Astrocyte (in vitro differentiated cells and primary cell): Measurements from ENCODE around the gene JHY. TPM values are rescaled to one million over a fixed set of nuclear protein-coding genes. Genes with fewer than 3 reads are reported as not detected.
A peak's percentile ranks its signal among the peaks of the same experiment; 100 is the strongest.

ENCODE experiments used
- DNase-seq: peaks from one replicate; pipeline ENCODE4 v3.0.0-alpha.2; 2010; ENCODE audit warnings: low read depth
- FAIRE-seq: peaks from 2 replicates; lab custom pipeline; 2011; peaks lifted over from hg19 to GRCh38; lab: Jason Lieb, UNC
- H2AFZ ChIP-seq: 2 replicates; pipeline ENCODE4 v1.6.0; 2012; ENCODE audit warnings: low read depth, low read length, inconsistent platforms
- H3K27ac ChIP-seq: 2 replicates; pipeline ENCODE4 v1.5.1; 2011; ENCODE audit warnings: low read depth, low read length, inconsistent platforms
- H3K27me3 ChIP-seq: 2 replicates; pipeline ENCODE4 v1.6.0; 2011; ENCODE audit warnings: low read length, inconsistent platforms; ENCODE audit not compliant: insufficient read depth
- H3K36me3 ChIP-seq: 2 replicates; pipeline ENCODE4 v1.5.1; 2011; ENCODE audit warnings: low read length, inconsistent platforms; ENCODE audit not compliant: insufficient read depth
- H3K4me1 ChIP-seq: 2 replicates; pipeline ENCODE4 v1.5.1; 2011; ENCODE audit warnings: low read length, inconsistent platforms; ENCODE audit not compliant: insufficient read depth
- H3K4me2 ChIP-seq: 2 replicates; pipeline ENCODE4 v1.6.0; 2012; ENCODE audit warnings: low read length, inconsistent platforms
- H3K4me3 ChIP-seq: 2 replicates; pipeline ENCODE4 v1.5.1; 2011; ENCODE audit warnings: low read depth, mild to moderate bottlenecking, low read length, inconsistent platforms; ENCODE audit not compliant: insufficient read depth
- H3K79me2 ChIP-seq: 2 replicates; pipeline ENCODE4 v1.6.0; 2012; ENCODE audit warnings: mild to moderate bottlenecking, low read length, inconsistent platforms; ENCODE audit not compliant: insufficient read depth
- H3K9ac ChIP-seq: 2 replicates; pipeline ENCODE4 v1.6.0; 2012; ENCODE audit warnings: mild to moderate bottlenecking, low read length, inconsistent platforms
- H3K9me3 ChIP-seq: 2 replicates; pipeline ENCODE4 v1.5.1; 2012; ENCODE audit warnings: low read depth, mild to moderate bottlenecking, low read length, inconsistent platforms; ENCODE audit not compliant: insufficient read depth
- H4K20me1 ChIP-seq: 2 replicates; pipeline ENCODE4 v1.6.0; 2012; ENCODE audit warnings: low read length, inconsistent platforms; ENCODE audit not compliant: insufficient read depth
- H3K27ac Mint-ChIP-seq: one replicate; pipeline ENCODE4 v1.8.0; 2021; ENCODE audit warnings: mild to moderate bottlenecking, mixed read lengths; ENCODE audit not compliant: unreplicated experiment
- H3K27me3 Mint-ChIP-seq: one replicate; pipeline ENCODE4 v1.8.0; 2021; ENCODE audit warnings: low read depth, mixed read lengths; ENCODE audit not compliant: unreplicated experiment
- H3K36me3 Mint-ChIP-seq: one replicate; pipeline ENCODE4 v1.8.0; 2021; ENCODE audit warnings: low read depth, mixed read lengths; ENCODE audit not compliant: unreplicated experiment
- H3K4me1 Mint-ChIP-seq: one replicate; pipeline ENCODE4 v1.8.0; 2021; ENCODE audit warnings: low read depth, mixed read lengths; ENCODE audit not compliant: unreplicated experiment
- H3K4me3 Mint-ChIP-seq: one replicate; pipeline ENCODE4 v1.8.0; 2021; ENCODE audit warnings: mild to moderate bottlenecking, moderate library complexity, mixed read lengths; ENCODE audit not compliant: unreplicated experiment
- H3K9me3 Mint-ChIP-seq: one replicate; pipeline ENCODE4 v1.8.0; 2021; ENCODE audit warnings: mild to moderate bottlenecking, mixed read lengths; ENCODE audit not compliant: unreplicated experiment
- EZH2 ChIP-seq: IDR thresholded peaks from 2 replicates; pipeline ENCODE4 v1.6.1; 2012; ENCODE audit warnings: mild to moderate bottlenecking, low read length, inconsistent platforms; ENCODE audit not compliant: insufficient read depth
- total RNA-seq: library from RNA; stranded (reverse); gene quantifications from 2 replicates; pipeline ENCODE4 v1.2.1, GENCODE V29; 2021
- TF ChIP-seq, protein P1 (sequence below): IDR thresholded peaks from 2 replicates; pipeline ENCODE4 v1.5.1; 2011; ENCODE audit warnings: low read depth, mild to moderate bottlenecking, inconsistent platforms, low read length, moderate library complexity; ENCODE audit not compliant: insufficient read depth

JHY gene
- total RNA-seq, 1 donor from 2014 or later: 2.7 TPM

DNA sequence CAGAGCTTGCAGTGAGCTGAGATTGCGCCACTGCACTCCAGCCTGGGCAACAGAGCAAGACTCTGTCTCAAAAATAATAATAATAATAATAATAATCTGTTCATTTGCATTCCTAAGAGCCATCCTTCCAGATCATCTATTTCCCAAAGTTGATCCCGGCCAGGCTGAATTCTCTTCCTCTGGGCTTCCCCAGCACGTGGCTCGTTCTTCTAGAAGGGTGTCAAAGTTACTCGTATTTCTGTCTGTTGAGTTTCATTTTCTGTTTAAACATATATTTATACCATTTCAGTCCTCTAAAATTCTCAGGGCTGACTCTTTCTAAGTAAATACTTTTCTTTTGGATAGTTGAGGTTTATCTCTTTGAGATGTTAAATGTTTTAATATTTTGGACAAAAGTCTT is 4.8 kb upstream of the JHY start:
- no peaks in the 10 kb centered on the region for H3K9me3 ChIP-seq
- no peak overlapping the region for H3K27ac ChIP-seq
- H3K4me1 ChIP-seq: no peaks in the 10 kb centered on the region
- H3K27me3 ChIP-seq: peaks cover 2% of the 10 kb centered on the region
- Mint-ChIP-seq H3K36me3 (no peaks in the 10 kb centered on the region), H3K27ac (no peak overlapping the region), H3K9me3 (peaks cover 1% of the 10 kb centered on the region), H3K27me3 (peaks cover 9% of the 10 kb centered on the region), H3K4me1 (peaks cover 10% of the 10 kb centered on the region), H3K4me3 (no peak overlapping the region)
- FAIRE-seq (no peak), DNase-seq (no peak)
- no peak overlapping the region for H2AFZ ChIP-seq
- no peak overlapping the region for H3K4me2 ChIP-seq
- TF ChIP-seq EZH2: no peak
- TF ChIP-seq, protein P1, sequence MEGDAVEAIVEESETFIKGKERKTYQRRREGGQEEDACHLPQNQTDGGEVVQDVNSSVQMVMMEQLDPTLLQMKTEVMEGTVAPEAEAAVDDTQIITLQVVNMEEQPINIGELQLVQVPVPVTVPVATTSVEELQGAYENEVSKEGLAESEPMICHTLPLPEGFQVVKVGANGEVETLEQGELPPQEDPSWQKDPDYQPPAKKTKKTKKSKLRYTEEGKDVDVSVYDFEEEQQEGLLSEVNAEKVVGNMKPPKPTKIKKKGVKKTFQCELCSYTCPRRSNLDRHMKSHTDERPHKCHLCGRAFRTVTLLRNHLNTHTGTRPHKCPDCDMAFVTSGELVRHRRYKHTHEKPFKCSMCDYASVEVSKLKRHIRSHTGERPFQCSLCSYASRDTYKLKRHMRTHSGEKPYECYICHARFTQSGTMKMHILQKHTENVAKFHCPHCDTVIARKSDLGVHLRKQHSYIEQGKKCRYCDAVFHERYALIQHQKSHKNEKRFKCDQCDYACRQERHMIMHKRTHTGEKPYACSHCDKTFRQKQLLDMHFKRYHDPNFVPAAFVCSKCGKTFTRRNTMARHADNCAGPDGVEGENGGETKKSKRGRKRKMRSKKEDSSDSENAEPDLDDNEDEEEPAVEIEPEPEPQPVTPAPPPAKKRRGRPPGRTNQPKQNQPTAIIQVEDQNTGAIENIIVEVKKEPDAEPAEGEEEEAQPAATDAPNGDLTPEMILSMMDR: no peak
- H3K79me2 ChIP-seq: no peaks in the 10 kb centered on the region
- H3K4me3 ChIP-seq: no peak overlapping the region
- H3K36me3 ChIP-seq: no peaks in the 10 kb centered on the region
- no peaks in the 10 kb centered on the region for H4K20me1 ChIP-seq
- no peak overlapping the region for H3K9ac ChIP-seq

DNA sequence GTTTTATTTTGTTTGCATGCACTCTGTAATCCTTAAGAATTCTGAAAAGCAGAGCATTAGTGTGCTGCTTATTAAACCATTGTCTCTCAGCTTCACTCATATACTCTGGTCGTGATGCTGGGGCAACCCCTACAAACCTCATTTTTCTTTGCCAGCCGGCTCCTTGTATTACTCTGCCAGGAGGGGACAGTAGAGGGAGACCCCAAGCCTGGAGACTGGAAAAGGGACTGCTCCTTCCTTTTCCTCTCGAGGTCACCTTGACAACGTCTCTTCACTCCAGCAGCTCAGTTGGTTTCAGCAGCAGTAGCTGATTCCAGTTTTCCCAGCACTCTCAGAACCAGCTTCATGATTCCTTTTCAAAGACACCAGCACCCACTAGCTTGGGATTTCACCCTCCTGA is 2.8 kb upstream of the JHY start:
- Mint-ChIP-seq H3K36me3 (no peaks in the 10 kb centered on the region), H3K27ac (no peak overlapping the region), H3K9me3 (no peaks in the 10 kb centered on the region), H3K4me1 (peaks cover 10% of the 10 kb centered on the region), H3K4me3 (no peak overlapping the region), H3K27me3 (peaks cover 9% of the 10 kb centered on the region)
- Histone ChIP-seq H4K20me1 (no peaks in the 10 kb centered on the region), H3K4me2 (no peak overlapping the region), H3K9me3 (no peaks in the 10 kb centered on the region), H3K4me1 (peaks cover 10% of the 10 kb centered on the region), H3K79me2 (no peaks in the 10 kb centered on the region), H3K27ac (no peak overlapping the region), H3K36me3 (no peaks in the 10 kb centered on the region), H2AFZ (no peak overlapping the region), H3K9ac (no peak overlapping the region), H3K27me3 (peaks cover 2% of the 10 kb centered on the region), H3K4me3 (no peak overlapping the region)
- DNase-seq (no peak), FAIRE-seq (no peak)
- TF ChIP-seq EZH2: no peak
- TF ChIP-seq, protein P1: no peak

- H3K4me1 ChIP-seq: peaks cover 10% of the 10 kb centered on the region
- peak overlapping the region; percentile 70 for H3K4me3 ChIP-seq
- H3K9ac ChIP-seq: peak overlapping the region; percentile 78
- Mint-ChIP-seq H3K4me3 (peak overlapping the region; percentile 88), H3K36me3 (no peaks in the 10 kb centered on the region), H3K27me3 (peaks cover 9% of the 10 kb centered on the region), H3K4me1 (peaks cover 10% of the 10 kb centered on the region), H3K9me3 (no peaks in the 10 kb centered on the region), H3K27ac (peak overlapping the region; percentile 95)
- no peaks in the 10 kb centered on the region for H4K20me1 ChIP-seq
- no peak for FAIRE-seq
- no peaks in the 10 kb centered on the region for H3K36me3 ChIP-seq
- H3K27me3 ChIP-seq: peaks cover 2% of the 10 kb centered on the region
- H3K27ac ChIP-seq: peak overlapping the region; percentile 71
- no peak for DNase-seq
- TF ChIP-seq, protein P1: no peak
- no peak for TF ChIP-seq EZH2
- H3K9me3 ChIP-seq: no peaks in the 10 kb centered on the region
- H2AFZ ChIP-seq: peak overlapping the region; percentile 93
- H3K79me2 ChIP-seq: no peaks in the 10 kb centered on the region
- H3K4me2 ChIP-seq: peak overlapping the region; percentile 88
Measured at GRCh38 chr11:122882857-122883645, 492 bp downstream of the JHY start.
